Measurements from ENCODE around the gene ZNF777.

ZNF777 gene

DNA sequence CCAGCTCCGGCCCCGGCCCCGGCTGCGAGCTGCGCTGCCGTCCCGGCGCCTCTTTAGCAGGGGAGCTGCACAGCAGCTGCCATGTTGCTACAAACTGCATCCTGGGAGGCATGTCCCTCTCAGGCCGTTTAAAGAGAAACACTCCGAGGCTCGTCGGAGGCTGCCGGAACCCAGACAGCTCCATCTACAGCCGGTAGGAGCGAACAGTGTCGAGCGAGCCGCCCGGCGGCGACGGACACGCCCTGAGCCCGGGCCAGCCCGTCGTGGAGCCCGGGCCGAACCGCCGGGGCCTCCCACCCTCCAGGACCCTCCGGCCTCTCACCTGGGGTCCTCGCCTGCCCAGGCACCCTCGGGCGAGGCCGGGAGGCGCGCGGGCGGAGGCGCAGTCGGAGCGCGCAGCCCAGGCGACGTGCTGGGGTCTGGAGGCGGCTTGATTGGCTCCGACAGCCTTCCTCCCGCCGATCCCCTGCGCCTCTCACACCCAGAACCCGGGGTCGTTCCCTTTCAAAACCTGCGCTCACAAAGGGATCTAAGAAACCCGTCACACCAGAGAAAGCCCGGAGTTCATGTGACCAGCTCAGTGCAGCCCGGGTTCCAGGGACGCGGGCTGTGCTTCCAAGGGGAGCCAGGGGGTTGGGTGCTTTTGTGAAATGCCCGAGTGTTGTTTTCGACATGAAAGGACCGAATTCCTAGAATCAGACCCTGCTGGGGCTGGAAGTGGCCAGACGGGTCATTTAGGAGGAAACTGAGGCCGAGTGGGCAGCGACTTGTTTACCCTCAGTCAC is at the start of gene ZNF777:
Gene ZNF777, minus strand, starts transcription at position 570 of the 785 bp plus-strand sequence. CDS start 5,040 bp downstream, outside the sequence.
- Histone ChIP-seq H4K20me1 (ENCODE audit: insufficient read depth, low read length) (peaks cover 4% of the 10 kb centered on the region; the same call in 1 of the 2 replicates), H3K4me2 (ENCODE audit: insufficient read depth, low read length) (peak within 1 kb of the TSS; percentile 91), H3K36me3 (ENCODE audit: insufficient read depth, low read length) (peaks cover 7% of the 10 kb centered on the region), H3K4me3 (ENCODE audit: low read depth in 1 of 2, low read length in 2 of 2) (peak within 1 kb of the TSS; percentile 74 to 89), H3K9ac (ENCODE audit: low read depth, low read length) (peak within 1 kb of the TSS; percentile 90), H3K79me2 (ENCODE audit: insufficient read depth, low read length) (peaks cover 42% of the 10 kb centered on the region), H3K27me3 (ENCODE audit: insufficient read depth, low read length, poor library complexity) (peaks cover 4% of the 10 kb centered on the region), H2AFZ (ENCODE audit: low read depth, low read length) (peak within 1 kb of the TSS; percentile 98), H3K4me1 (ENCODE audit: insufficient read depth, low read length) (peaks cover 28% of the 10 kb centered on the region), H3K27ac (ENCODE audit: low read length) (peak within 1 kb of the TSS; percentile 69), H3K9me3 (ENCODE audit: insufficient read depth, low read length, severe bottlenecking) (no peaks in the 10 kb centered on the region)
- DNase-seq: peak; percentile 83
- peak; percentile 96 for ATAC-seq (ENCODE audit: insufficient read depth, low read depth)
- TF ChIP-seq, protein P1, sequence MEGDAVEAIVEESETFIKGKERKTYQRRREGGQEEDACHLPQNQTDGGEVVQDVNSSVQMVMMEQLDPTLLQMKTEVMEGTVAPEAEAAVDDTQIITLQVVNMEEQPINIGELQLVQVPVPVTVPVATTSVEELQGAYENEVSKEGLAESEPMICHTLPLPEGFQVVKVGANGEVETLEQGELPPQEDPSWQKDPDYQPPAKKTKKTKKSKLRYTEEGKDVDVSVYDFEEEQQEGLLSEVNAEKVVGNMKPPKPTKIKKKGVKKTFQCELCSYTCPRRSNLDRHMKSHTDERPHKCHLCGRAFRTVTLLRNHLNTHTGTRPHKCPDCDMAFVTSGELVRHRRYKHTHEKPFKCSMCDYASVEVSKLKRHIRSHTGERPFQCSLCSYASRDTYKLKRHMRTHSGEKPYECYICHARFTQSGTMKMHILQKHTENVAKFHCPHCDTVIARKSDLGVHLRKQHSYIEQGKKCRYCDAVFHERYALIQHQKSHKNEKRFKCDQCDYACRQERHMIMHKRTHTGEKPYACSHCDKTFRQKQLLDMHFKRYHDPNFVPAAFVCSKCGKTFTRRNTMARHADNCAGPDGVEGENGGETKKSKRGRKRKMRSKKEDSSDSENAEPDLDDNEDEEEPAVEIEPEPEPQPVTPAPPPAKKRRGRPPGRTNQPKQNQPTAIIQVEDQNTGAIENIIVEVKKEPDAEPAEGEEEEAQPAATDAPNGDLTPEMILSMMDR (IDR thresholded peaks at IDR 0.05; ENCODE audit: borderline replicate concordance, extremely low read depth, low read length, poor library complexity, severe bottlenecking): peak; percentile 73
- TF ChIP-seq EZH2 (IDR thresholded peaks at IDR 0.05; ENCODE audit: borderline replicate concordance, low read depth, low read length, severe bottlenecking): no peak

DNA sequence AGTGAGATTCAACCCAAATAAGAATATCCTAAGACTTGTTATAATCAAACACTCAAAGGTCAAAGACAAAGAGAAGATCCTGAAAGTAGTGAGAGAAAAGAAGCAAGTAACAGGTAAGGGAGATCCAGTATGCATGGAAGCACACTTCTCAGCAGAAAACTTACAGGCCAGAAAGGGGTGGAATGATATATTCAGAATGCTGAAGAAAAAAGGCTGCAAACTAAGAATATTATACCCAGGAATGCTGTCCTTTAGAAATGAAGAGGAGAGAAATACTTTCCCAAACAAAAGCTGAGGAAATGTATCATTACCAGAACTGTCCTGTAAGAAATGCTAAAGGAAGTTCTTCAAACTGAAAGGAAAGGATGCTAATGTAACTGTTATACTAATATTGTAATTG is 49.4 kb upstream of the ZNF777 start:
- ATAC-seq (ENCODE audit: insufficient read depth, low read depth) (no peak), DNase-seq (no peak)
- TF ChIP-seq EZH2 (IDR thresholded peaks at IDR 0.05; ENCODE audit: borderline replicate concordance, low read depth, low read length, severe bottlenecking): no peak
- TF ChIP-seq, protein P1 (IDR thresholded peaks at IDR 0.05; ENCODE audit: borderline replicate concordance, extremely low read depth, low read length, poor library complexity, severe bottlenecking): no peak
- Histone ChIP-seq H3K4me3 (ENCODE audit: low read depth in 1 of 2, low read length in 2 of 2) (no peak overlapping the region), H3K9ac (ENCODE audit: low read depth, low read length) (no peak overlapping the region), H3K9me3 (ENCODE audit: insufficient read depth, low read length, severe bottlenecking) (peaks cover 24% of the 10 kb centered on the region), H3K36me3 (ENCODE audit: insufficient read depth, low read length) (no peaks in the 10 kb centered on the region), H4K20me1 (ENCODE audit: insufficient read depth, low read length) (no peaks in the 10 kb centered on the region), H2AFZ (ENCODE audit: low read depth, low read length) (no peak overlapping the region), H3K79me2 (ENCODE audit: insufficient read depth, low read length) (no peaks in the 10 kb centered on the region), H3K4me2 (ENCODE audit: insufficient read depth, low read length) (no peak overlapping the region), H3K4me1 (ENCODE audit: insufficient read depth, low read length) (no peaks in the 10 kb centered on the region), H3K27ac (ENCODE audit: low read length) (no peak overlapping the region), H3K27me3 (ENCODE audit: insufficient read depth, low read length, poor library complexity) (no peaks in the 10 kb centered on the region)

DNA sequence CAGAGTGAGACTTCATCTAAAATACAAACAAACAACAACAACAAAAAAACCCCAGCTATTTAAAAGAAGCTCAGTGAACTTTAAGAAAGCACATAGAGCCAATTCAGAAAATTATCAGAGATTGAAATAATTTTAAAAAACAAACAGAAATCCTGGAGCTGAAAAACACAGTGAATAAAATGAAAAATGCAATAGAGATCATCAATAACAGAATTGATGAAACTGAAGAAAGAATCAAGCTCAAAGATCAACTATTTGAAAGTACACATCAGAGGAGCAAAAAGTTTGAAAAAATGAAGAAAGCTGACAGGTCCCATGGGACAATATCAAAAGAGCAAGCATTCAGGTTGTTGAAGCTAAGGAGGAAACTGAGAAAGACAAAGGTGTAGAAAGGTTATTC is 48.9 kb upstream of the ZNF777 start:
- TF ChIP-seq, protein P1 (IDR thresholded peaks at IDR 0.05; ENCODE audit: borderline replicate concordance, extremely low read depth, low read length, poor library complexity, severe bottlenecking): no peak
- TF ChIP-seq EZH2 (IDR thresholded peaks at IDR 0.05; ENCODE audit: borderline replicate concordance, low read depth, low read length, severe bottlenecking): no peak
- Histone ChIP-seq H3K9me3 (ENCODE audit: insufficient read depth, low read length, severe bottlenecking) (peaks cover 24% of the 10 kb centered on the region), H3K4me2 (ENCODE audit: insufficient read depth, low read length) (no peak overlapping the region), H3K27ac (ENCODE audit: low read length) (no peak overlapping the region), H3K4me3 (ENCODE audit: low read depth in 1 of 2, low read length in 2 of 2) (no peak overlapping the region), H4K20me1 (ENCODE audit: insufficient read depth, low read length) (no peaks in the 10 kb centered on the region), H3K27me3 (ENCODE audit: insufficient read depth, low read length, poor library complexity) (no peaks in the 10 kb centered on the region), H3K4me1 (ENCODE audit: insufficient read depth, low read length) (no peaks in the 10 kb centered on the region), H3K9ac (ENCODE audit: low read depth, low read length) (no peak overlapping the region), H3K36me3 (ENCODE audit: insufficient read depth, low read length) (no peaks in the 10 kb centered on the region), H2AFZ (ENCODE audit: low read depth, low read length) (no peak overlapping the region), H3K79me2 (ENCODE audit: insufficient read depth, low read length) (no peaks in the 10 kb centered on the region)
- DNase-seq (no peak), ATAC-seq (ENCODE audit: insufficient read depth, low read depth) (no peak)
